ENCODE measurements around the gene FXR2.
A peak's percentile ranks its signal among the peaks of the same experiment; 100 is the strongest.

FXR2 gene

DNA sequence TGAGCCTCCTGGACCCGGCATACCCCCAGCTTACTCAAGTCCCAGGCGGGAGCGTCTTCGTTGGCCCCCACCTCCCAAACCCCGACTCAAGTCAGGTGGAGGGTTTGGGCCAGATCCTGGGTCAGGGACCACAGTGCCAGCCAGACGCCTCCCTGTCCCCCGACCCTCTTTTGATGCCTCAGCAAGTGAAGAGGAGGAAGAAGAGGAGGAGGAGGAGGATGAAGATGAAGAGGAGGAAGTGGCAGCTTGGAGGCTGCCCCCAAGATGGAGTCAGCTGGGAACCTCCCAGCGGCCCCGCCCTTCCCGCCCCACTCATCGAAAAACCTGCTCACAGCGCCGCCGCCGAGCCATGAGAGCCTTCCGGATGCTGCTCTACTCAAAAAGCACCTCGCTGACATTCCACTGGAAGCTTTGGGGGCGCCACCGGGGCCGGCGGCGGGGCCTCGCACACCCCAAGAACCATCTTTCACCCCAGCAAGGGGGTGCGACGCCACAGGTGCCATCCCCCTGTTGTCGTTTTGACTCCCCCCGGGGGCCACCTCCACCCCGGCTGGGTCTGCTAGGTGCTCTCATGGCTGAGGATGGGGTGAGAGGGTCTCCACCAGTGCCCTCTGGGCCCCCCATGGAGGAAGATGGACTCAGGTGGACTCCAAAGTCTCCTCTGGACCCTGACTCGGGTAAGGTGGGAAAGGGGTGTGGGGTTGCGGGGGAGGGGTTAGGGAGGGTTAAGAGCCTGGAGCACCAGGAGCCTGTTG is 51.4 kb downstream of the FXR2 start:
- H3K9me3 ChIP-seq (ENCODE audit: low read length), result no peaks in the 10 kb centered on the region
- H3K4me3 ChIP-seq (ENCODE audit: low read length), result peak overlapping the region; percentile 83
- no peak overlapping the region for H2AFZ ChIP-seq (ENCODE audit: low read depth, low read length)
- peaks cover 29% of the 10 kb centered on the region for H3K4me1 ChIP-seq (ENCODE audit: insufficient read depth, low read length)
- H3K27me3 ChIP-seq (ENCODE audit: insufficient read depth, low read length), result no peaks in the 10 kb centered on the region
- H3K36me3 ChIP-seq (ENCODE audit: insufficient read depth, low read length), result peaks cover 38% of the 10 kb centered on the region

DNA sequence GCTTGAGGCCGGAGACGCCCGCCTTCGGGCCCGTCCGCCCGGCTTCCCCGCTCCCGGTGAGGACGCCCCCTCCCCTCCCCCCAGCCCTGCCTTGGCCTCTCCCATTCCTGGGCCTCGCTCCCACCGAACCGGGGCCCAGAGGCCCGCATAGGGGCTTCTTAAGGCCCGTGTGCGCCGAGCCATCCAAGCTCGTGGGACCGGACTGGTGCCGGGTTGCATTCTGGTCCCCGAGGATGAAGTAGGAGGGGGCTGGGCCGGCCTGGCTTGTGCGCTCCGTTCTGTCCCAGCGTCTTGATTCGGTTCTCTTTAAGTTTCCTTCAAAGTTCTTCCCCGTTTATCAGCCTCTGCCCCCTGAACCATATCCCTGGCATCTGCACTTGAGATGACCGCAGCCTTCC is 52.5 kb downstream of the FXR2 start:
- peaks cover 34% of the 10 kb centered on the region for H3K4me1 ChIP-seq (ENCODE audit: insufficient read depth, low read length)
- H3K27me3 ChIP-seq (ENCODE audit: insufficient read depth, low read length), result no peaks in the 10 kb centered on the region
- H2AFZ ChIP-seq (ENCODE audit: low read depth, low read length), result peak overlapping the region; percentile 88
- H3K9me3 ChIP-seq (ENCODE audit: low read length), result no peaks in the 10 kb centered on the region
- peaks cover 36% of the 10 kb centered on the region for H3K36me3 ChIP-seq (ENCODE audit: insufficient read depth, low read length)
- H3K4me3 ChIP-seq (ENCODE audit: low read length), result peak overlapping the region; percentile 83

DNA sequence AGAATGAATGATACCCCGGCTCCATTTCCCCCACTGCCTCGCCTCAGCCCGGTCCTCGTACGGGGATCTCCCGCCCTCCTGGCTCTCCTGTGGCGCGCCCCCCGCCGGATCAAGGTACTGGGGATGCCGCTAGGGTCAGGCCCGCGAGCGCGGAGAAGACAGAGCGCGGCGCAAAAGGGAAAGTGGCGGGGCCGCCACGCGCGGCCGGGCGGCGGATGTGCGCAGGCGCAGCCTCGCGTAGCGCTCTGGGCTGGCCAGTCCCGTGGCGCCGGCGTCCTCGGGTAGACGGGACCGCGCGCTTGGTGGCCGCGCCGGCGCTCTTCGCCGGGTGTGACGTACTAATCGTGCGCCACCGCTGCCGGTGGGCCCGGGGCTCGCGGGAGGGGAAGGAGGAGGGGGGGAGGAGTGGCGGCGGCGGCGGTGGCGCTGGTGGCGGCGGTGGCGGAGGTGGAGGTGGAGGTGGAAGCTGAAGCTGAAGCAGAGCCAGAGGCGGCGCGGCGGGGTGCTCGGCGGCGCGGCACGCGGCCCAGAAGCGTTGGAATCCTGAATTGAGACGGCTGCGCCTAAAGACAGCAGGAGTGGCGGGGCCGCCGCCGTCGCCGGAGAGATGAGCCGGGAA is 53.0 kb downstream of the FXR2 start, which contains the start of gene SENP3:
Gene SENP3 (plus strand): TSS at position 331 of the 619 bp plus-strand sequence. CDS start 1,158 bp downstream, outside the sequence.
- no peaks in the 10 kb centered on the region for H3K9me3 ChIP-seq (ENCODE audit: low read length)
- H3K27me3 ChIP-seq (ENCODE audit: insufficient read depth, low read length), result no peaks in the 10 kb centered on the region
- H3K4me1 ChIP-seq (ENCODE audit: insufficient read depth, low read length), result peaks cover 34% of the 10 kb centered on the region

GRCh38 chr17:7561028-7561575 is 53.6 kb downstream of the FXR2 start:
- Histone ChIP-seq H3K9me3 (ENCODE audit: low read length) (no peaks in the 10 kb centered on the region), H3K27me3 (ENCODE audit: insufficient read depth, low read length) (no peaks in the 10 kb centered on the region), H2AFZ (ENCODE audit: low read depth, low read length) (peak overlapping the region; percentile 88), H3K36me3 (ENCODE audit: insufficient read depth, low read length) (peaks cover 27% of the 10 kb centered on the region), H3K4me3 (ENCODE audit: low read length) (peak overlapping the region; percentile 83), H3K4me1 (ENCODE audit: insufficient read depth, low read length) (peaks cover 34% of the 10 kb centered on the region)

More for the DNA sequence above, 53.0 kb downstream of the FXR2 start, which contains the start of gene SENP3:
- Histone ChIP-seq H3K4me3 (ENCODE audit: low read length) (peak within 1 kb of the TSS; percentile 83), H3K36me3 (ENCODE audit: insufficient read depth, low read length) (peaks cover 31% of the 10 kb centered on the region), H2AFZ (ENCODE audit: low read depth, low read length) (peak within 1 kb of the TSS; percentile 88)

GRCh38 chr17:7560172-7561027 is 54.3 kb downstream of the FXR2 start:
- Histone ChIP-seq H3K27me3 (ENCODE audit: insufficient read depth, low read length) (no peaks in the 10 kb centered on the region), H3K4me3 (ENCODE audit: low read length) (peak overlapping the region; percentile 83), H3K9me3 (ENCODE audit: low read length) (no peaks in the 10 kb centered on the region), H3K36me3 (ENCODE audit: insufficient read depth, low read length) (peaks cover 20% of the 10 kb centered on the region), H3K4me1 (ENCODE audit: insufficient read depth, low read length) (peaks cover 34% of the 10 kb centered on the region), H2AFZ (ENCODE audit: low read depth, low read length) (peak overlapping the region; percentile 42)

- H3K4me3 ChIP-seq (ENCODE audit: low read length), result no peak overlapping the region
Observed at GRCh38 chr17:7559320-7560171, 55.2 kb downstream of the FXR2 start.

GRCh38 chr17:7558544-7559319 is 56.0 kb downstream of the FXR2 start, which contains the start of gene TNFSF13:
TNFSF13 (plus strand) TSS chr17:7558750; CDS start chr17:7559040, 290 bp downstream.
- peaks cover 32% of the 10 kb centered on the region for H3K4me1 ChIP-seq (ENCODE audit: insufficient read depth, low read length)
- peak within 1 kb of the TSS; percentile 38 for H2AFZ ChIP-seq (ENCODE audit: low read depth, low read length)
- H3K27me3 ChIP-seq (ENCODE audit: insufficient read depth, low read length), result no peaks in the 10 kb centered on the region
- no peaks in the 10 kb centered on the region for H3K9me3 ChIP-seq (ENCODE audit: low read length)
- no peak within 1 kb of the TSS for H3K4me3 ChIP-seq (ENCODE audit: low read length)
- H3K36me3 ChIP-seq (ENCODE audit: insufficient read depth, low read length), result peaks cover 3% of the 10 kb centered on the region

More at GRCh38 chr17:7559320-7560171, 55.2 kb downstream of the FXR2 start:
- no peak overlapping the region for H2AFZ ChIP-seq (ENCODE audit: low read depth, low read length)
- peaks cover 11% of the 10 kb centered on the region for H3K36me3 ChIP-seq (ENCODE audit: insufficient read depth, low read length)
- H3K27me3 ChIP-seq (ENCODE audit: insufficient read depth, low read length), result no peaks in the 10 kb centered on the region
- no peaks in the 10 kb centered on the region for H3K9me3 ChIP-seq (ENCODE audit: low read length)
- peaks cover 34% of the 10 kb centered on the region for H3K4me1 ChIP-seq (ENCODE audit: insufficient read depth, low read length)

- H3K9me3 ChIP-seq (ENCODE audit: low read length), result no peaks in the 10 kb centered on the region
- peak overlapping the region; percentile 38 for H2AFZ ChIP-seq (ENCODE audit: low read depth, low read length)
- no peaks in the 10 kb centered on the region for H3K36me3 ChIP-seq (ENCODE audit: insufficient read depth, low read length)
- peaks cover 28% of the 10 kb centered on the region for H3K4me1 ChIP-seq (ENCODE audit: insufficient read depth, low read length)
- H3K4me3 ChIP-seq (ENCODE audit: low read length), result no peak overlapping the region
- H3K27me3 ChIP-seq (ENCODE audit: insufficient read depth, low read length), result no peaks in the 10 kb centered on the region
Observed at GRCh38 chr17:7557775-7558543, 56.7 kb downstream of the FXR2 start.

- Histone ChIP-seq H3K9me3 (ENCODE audit: low read length) (no peaks in the 10 kb centered on the region), H3K36me3 (ENCODE audit: insufficient read depth, low read length) (no peaks in the 10 kb centered on the region), H3K4me1 (ENCODE audit: insufficient read depth, low read length) (peaks cover 21% of the 10 kb centered on the region), H2AFZ (ENCODE audit: low read depth, low read length) (no peak overlapping the region), H3K27me3 (ENCODE audit: insufficient read depth, low read length) (no peaks in the 10 kb centered on the region), H3K4me3 (ENCODE audit: low read length) (no peak overlapping the region)
Observed at GRCh38 chr17:7557147-7557764, 57.4 kb downstream of the FXR2 start.

DNA sequence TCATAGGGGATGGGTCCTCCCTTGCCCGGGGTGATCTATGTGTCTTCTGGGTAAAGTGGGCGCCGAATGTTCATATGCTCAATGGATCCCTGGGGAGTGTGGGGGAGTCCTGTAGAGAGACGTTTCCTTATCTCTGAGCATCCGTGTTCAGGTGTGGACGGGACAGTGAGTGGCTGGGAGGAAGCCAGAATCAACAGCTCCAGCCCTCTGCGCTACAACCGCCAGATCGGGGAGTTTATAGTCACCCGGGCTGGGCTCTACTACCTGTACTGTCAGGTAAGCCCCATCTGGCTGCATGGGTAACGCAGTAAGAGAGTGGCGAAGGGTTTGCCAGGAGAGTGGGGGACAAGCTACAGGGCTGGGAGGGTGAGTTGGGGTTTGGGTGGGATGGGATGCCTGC is 58.1 kb downstream of the FXR2 start:
- H3K4me3 ChIP-seq (ENCODE audit: low read length), result no peak overlapping the region
- no peaks in the 10 kb centered on the region for H3K27me3 ChIP-seq (ENCODE audit: insufficient read depth, low read length)
- H2AFZ ChIP-seq (ENCODE audit: low read depth, low read length), result no peak overlapping the region
- no peaks in the 10 kb centered on the region for H3K36me3 ChIP-seq (ENCODE audit: insufficient read depth, low read length)
- peaks cover 20% of the 10 kb centered on the region for H3K4me1 ChIP-seq (ENCODE audit: insufficient read depth, low read length)
- H3K9me3 ChIP-seq (ENCODE audit: low read length), result no peaks in the 10 kb centered on the region
